Measurements from ENCODE around the gene ALDOB. TPM values are rescaled to one million over a fixed set of nuclear protein-coding genes. Genes with fewer than 3 reads are reported as not detected.

ALDOB gene
- total RNA-seq, 1 donor from 2014 or later: 0.13 TPM

- intact Hi-C loops (cut with DNase I): loop anchor here (2.0 kb wide), 1 partner anchor 70 kb away; no protein-coding TSS in a partner anchor
- DNase-seq (ENCODE audit: low spot score): no peak
These were observed 23.5 kb upstream of the ALDOB start for GRCh38 chr9:101458963-101459631.

GRCh38 chr9:101457003-101457402 lies 21.4 kb upstream of the ALDOB start:
- DNase-seq (ENCODE audit: low spot score): no peak
- intact Hi-C loops (cut with DNase I): no loop called here

- DNase-seq (ENCODE audit: low spot score): no peak
- intact Hi-C loops (cut with DNase I): no loop called here
These were observed 20.2 kb upstream of the ALDOB start for GRCh38 chr9:101455656-101456240.

- no peak for DNase-seq (ENCODE audit: low spot score)
- intact Hi-C loops (cut with DNase I): no loop called here
These were observed 18.4 kb upstream of the ALDOB start for GRCh38 chr9:101453776-101454570.

GRCh38 chr9:101451498-101451897 lies 15.9 kb upstream of the ALDOB start:
- intact Hi-C loops (cut with DNase I): no loop called here
- DNase-seq (ENCODE audit: low spot score): no peak

GRCh38 chr9:101450931-101451330 lies 15.4 kb upstream of the ALDOB start:
- no peak for DNase-seq (ENCODE audit: low spot score)
- intact Hi-C loops (cut with DNase I): no loop called here

- DNase-seq (ENCODE audit: low spot score): peak; percentile 87
- intact Hi-C loops (cut with DNase I): no loop called here
These were observed 13.6 kb upstream of the ALDOB start for GRCh38 chr9:101449071-101449721.

- DNase-seq (ENCODE audit: low spot score): no peak
- intact Hi-C loops (cut with DNase I): no loop called here
These were observed 13.1 kb upstream of the ALDOB start for GRCh38 chr9:101448680-101449070.

GRCh38 chr9:101446732-101447131 lies 11.2 kb upstream of the ALDOB start:
- DNase-seq (ENCODE audit: low spot score): no peak
- intact Hi-C loops (cut with DNase I): no loop called here

- no peak for DNase-seq (ENCODE audit: low spot score)
- intact Hi-C loops (cut with DNase I): no loop called here
These were observed 9.9 kb upstream of the ALDOB start for GRCh38 chr9:101445353-101446029.

- DNase-seq (ENCODE audit: low spot score): peak; percentile 77
- intact Hi-C loops (cut with DNase I): no loop called here
These were observed 7.8 kb upstream of the ALDOB start for GRCh38 chr9:101443364-101443771.

GRCh38 chr9:101442736-101443135 lies 7.2 kb upstream of the ALDOB start:
- DNase-seq (ENCODE audit: low spot score): no peak
- intact Hi-C loops (cut with DNase I): no loop called here

GRCh38 chr9:101442318-101442717 lies 6.7 kb upstream of the ALDOB start:
- no peak for DNase-seq (ENCODE audit: low spot score)
- intact Hi-C loops (cut with DNase I): no loop called here

- intact Hi-C loops (cut with DNase I): no loop called here
- no peak for DNase-seq (ENCODE audit: low spot score)
These were observed 5.2 kb upstream of the ALDOB start for GRCh38 chr9:101440714-101441230.

GRCh38 chr9:101438523-101438922 lies 2.9 kb upstream of the ALDOB start:
- intact Hi-C loops (cut with DNase I): no loop called here
- no peak for DNase-seq (ENCODE audit: low spot score)

- no peak for DNase-seq (ENCODE audit: low spot score)
- intact Hi-C loops (cut with DNase I): no loop called here
These were observed 2.2 kb upstream of the ALDOB start for GRCh38 chr9:101437806-101438232.

GRCh38 chr9:101434998-101435397 lies 576 bp downstream of the ALDOB start:
- DNase-seq (ENCODE audit: low spot score): no peak
- intact Hi-C loops (cut with DNase I): no loop called here

- no peak for DNase-seq (ENCODE audit: low spot score)
- intact Hi-C loops (cut with DNase I): no loop called here
These were observed 2.3 kb downstream of the ALDOB start for GRCh38 chr9:101433229-101433628.

GRCh38 chr9:101432740-101433139 lies 2.8 kb downstream of the ALDOB start:
- intact Hi-C loops (cut with DNase I): no loop called here
- DNase-seq (ENCODE audit: low spot score): no peak
